IMR-90 (cell line): ENCODE results near the gene NPHP4. TPM values are rescaled to one million over a fixed set of nuclear protein-coding genes. Genes with fewer than 3 reads are reported as not detected.

ENCODE experiments used
- ATAC-seq: fragments of 200-7000 bp; cut with Tn5 transposase; 2 replicates; pipeline ENCODE4 v1.9.1; 2020; ENCODE audit warnings: low read depth, mild to moderate bottlenecking, moderate library complexity
- BruUV-seq: library from RNA; stranded (reverse); fragments of 400-500 nt; replicated peaks from 2 replicates; lab custom pipeline; 2021; lab: Mats Ljungman, UMichigan
- CTCF ChIA-PET: fragments of 300-600 bp; formaldehyde crosslinking; extraction: SDS; loops from one replicate; lab custom pipeline; 2021; ENCODE audit warnings: antibody characterized with exemption; lab: Yijun Ruan, JAX
- POLR2A ChIA-PET: fragments of 300-600 bp; sonication (Branson Sonifier 250); formaldehyde crosslinking; loops from one replicate; lab custom pipeline; 2022; ENCODE audit warnings: antibody characterized with exemption; ENCODE audit not compliant: unreplicated experiment; lab: Charles Lee
- DNase-seq: peaks from one replicate; pipeline ENCODE4 v3.0.0; 2013
- H2AFZ ChIP-seq: replicated peaks from 2 replicates; pipeline ENCODE3; 2013; ENCODE audit warnings: low read length, mild to moderate bottlenecking; ENCODE audit not compliant: poor library complexity
- H2AK5ac ChIP-seq: 2 replicates; pipeline ENCODE4 v1.6.1; 2013; ENCODE audit warnings: low read depth, low read length, inconsistent platforms
- H2AK9ac ChIP-seq: replicated peaks from 2 replicates; pipeline ENCODE3; 2013; ENCODE audit warnings: mild to moderate bottlenecking, low read depth, low read length, moderate library complexity; ENCODE audit not compliant: poor library complexity
- H2BK120ac ChIP-seq: 2 replicates; pipeline ENCODE4 v1.6.1; 2013; ENCODE audit warnings: low read depth, low read length, inconsistent platforms
- H2BK15ac ChIP-seq: 3 replicates; pipeline ENCODE4 v1.6.1; 2013; ENCODE audit warnings: low read depth, low read length, inconsistent platforms
- H2BK20ac ChIP-seq: 2 replicates; pipeline ENCODE4 v1.6.1; 2013; ENCODE audit warnings: low read depth, mild to moderate bottlenecking, inconsistent platforms, low read length, moderate library complexity
- H2BK5ac ChIP-seq: 2 replicates; pipeline ENCODE4 v1.6.1; 2013; ENCODE audit warnings: mild to moderate bottlenecking, low read depth, low read length, inconsistent platforms; ENCODE audit not compliant: poor library complexity, severe bottlenecking
- H3K14ac ChIP-seq: replicated peaks from 2 replicates; pipeline ENCODE4 v1.6.1; 2013; ENCODE audit warnings: low read depth, low read length, inconsistent platforms
- H3K18ac ChIP-seq: 2 replicates; pipeline ENCODE4 v1.6.1; 2013; ENCODE audit warnings: low read depth, low read length, control low read depth
- H3K23ac ChIP-seq: 2 replicates; pipeline ENCODE4 v1.6.1; 2013; ENCODE audit warnings: low read depth, low read length, inconsistent platforms
- H3K27ac ChIP-seq: 2 replicates; pipeline ENCODE4 v1.5.1; 2013; ENCODE audit warnings: mild to moderate bottlenecking, control low read depth, low read length; ENCODE audit not compliant: insufficient read depth
- H3K27me3 ChIP-seq: 2 replicates; pipeline ENCODE4 v1.6.1; 2013; ENCODE audit warnings: low read length; ENCODE audit not compliant: control insufficient read depth, insufficient read depth
- H3K36me3 ChIP-seq: 2 replicates; pipeline ENCODE4 v1.6.1; 2013; ENCODE audit warnings: low read length, mixed read lengths; ENCODE audit not compliant: control insufficient read depth, insufficient read depth
- H3K4ac ChIP-seq: 2 replicates; pipeline ENCODE4 v1.6.1; 2013; ENCODE audit warnings: low read depth, low read length, inconsistent platforms
- H3K4me1 ChIP-seq: 2 replicates; pipeline ENCODE4 v1.6.1; 2013; ENCODE audit warnings: low read length, mixed read lengths; ENCODE audit not compliant: control insufficient read depth, insufficient read depth
- H3K4me2 ChIP-seq: 2 replicates; pipeline ENCODE4 v1.6.1; 2013; ENCODE audit warnings: low read depth, mild to moderate bottlenecking, control low read depth, low read length, moderate library complexity
- H3K4me3 ChIP-seq: 2 replicates; pipeline ENCODE4 v1.5.1; 2013; ENCODE audit warnings: low read depth, mild to moderate bottlenecking, control low read depth, low read length, moderate library complexity; ENCODE audit not compliant: insufficient read depth
- H3K56ac ChIP-seq: 2 replicates; pipeline ENCODE4 v1.6.1; 2013; ENCODE audit warnings: low read length, inconsistent platforms; ENCODE audit not compliant: insufficient read depth; ENCODE audit errors: extremely low read depth
- H3K79me1 ChIP-seq, 2 experiments: 2 replicates each; pipeline ENCODE4 v1.6.1; 2013; ENCODE audit warnings: low read length in 2 of 2, inconsistent platforms in 1 of 2, low read depth in 1 of 2
- H3K9ac ChIP-seq: 2 replicates; pipeline ENCODE4 v1.6.1; 2013; ENCODE audit warnings: low read depth, low read length, control low read depth
- H3K9me1 ChIP-seq: 2 replicates; pipeline ENCODE4 v1.6.1; 2013; ENCODE audit warnings: low read length, inconsistent platforms; ENCODE audit not compliant: insufficient read depth
- H3K9me3 ChIP-seq: 2 replicates; pipeline ENCODE4 v1.6.1; 2013; ENCODE audit warnings: low read length; ENCODE audit not compliant: control insufficient read depth, insufficient read depth
- H4K20me1 ChIP-seq: 2 replicates; pipeline ENCODE4 v1.6.1; 2013; ENCODE audit warnings: low read length, inconsistent platforms; ENCODE audit not compliant: insufficient read depth
- H4K5ac ChIP-seq: 2 replicates; pipeline ENCODE4 v1.6.1; 2013; ENCODE audit warnings: mild to moderate bottlenecking, low read depth, low read length, control low read depth
- H4K8ac ChIP-seq, 2 experiments: 2 replicates each; pipeline ENCODE4 v1.6.1; 2013; ENCODE audit warnings: low read depth in 2 of 2, low read length in 2 of 2, control low read depth in 1 of 2, inconsistent platforms in 1 of 2
- H4K91ac ChIP-seq: 2 replicates; pipeline ENCODE4 v1.6.1; 2013; ENCODE audit warnings: low read depth, low read length, inconsistent platforms; ENCODE audit not compliant: insufficient read depth
- CTCF ChIP-seq: conservative IDR thresholded peaks from 2 replicates; pipeline ENCODE4 v1.5.1; 2012; ENCODE audit warnings: mild to moderate bottlenecking, low read depth, low read length, improper control_type of control experiment
- MAZ ChIP-seq: IDR thresholded peaks from 2 replicates; pipeline ENCODE4 v1.6.1; 2012; ENCODE audit warnings: low read depth, mild to moderate bottlenecking, low read length, improper control_type of control experiment, moderate library complexity, borderline replicate concordance
- RAD21 ChIP-seq: IDR thresholded peaks from 2 replicates; pipeline ENCODE4 v1.6.1; 2012; ENCODE audit warnings: low read length, improper control_type of control experiment
- SMC3 ChIP-seq: fragments of 150-350 bp; IDR thresholded peaks from 2 replicates; pipeline ENCODE4 v1.6.1; 2016; ENCODE audit warnings: low read depth, mild to moderate bottlenecking, antibody characterized with exemption, low read length, moderate library complexity
- WGBS, 2 experiments: methylation state at CpG; one replicate each; pipeline versions ENCODE4 v1.1.5 to v1.1.7; 2013; ENCODE audit warnings: missing lambda C conversion rate in 2 of 2; ENCODE audit not compliant: insufficient read length in 1 of 2; ENCODE audit errors: extremely low coverage in 2 of 2; 5-methylcytosine and 5-hydroxymethylcytosine counted together
- dilution Hi-C: fragments of 300-500 bp; cut with HindIII; formaldehyde crosslinking; loops from one replicate; pipeline ENCODE4 v1.14.3; 2018; ENCODE audit warnings: low sequenced_read_pairs; ENCODE audit not compliant: unreplicated experiment
- in situ Hi-C: fragments of 300-500 bp; cut with MboI; formaldehyde crosslinking; loops from 3 replicates; pipeline ENCODE4 v1.14.3; 2019; ENCODE audit warnings: low sequenced_read_pairs, inconsistent platforms, mixed read lengths
- intact Hi-C: fragments of 100-400 bp; cut with micrococcal nuclease; formaldehyde crosslinking; loops from 2 replicates; pipeline ENCODE4 v1.10.0; 2022
- polyA plus RNA-seq, 3 experiments: library from polyadenylated mRNA; depleted of rRNA; stranded (reverse); fragments of >200 nt; gene quantifications; 2 replicates each; pipeline ENCODE4 v1.2.3, GENCODE V29; 2012; ENCODE audit warnings: low replicate concordance in 1 of 3
- total RNA-seq: library from RNA; depleted of rRNA; stranded (reverse); fragments of >200 nt; gene quantifications from 2 replicates; pipeline ENCODE4 v1.2.3, GENCODE V29; 2012

The NPHP4 gene
- total and polyA plus RNA-seq, 2 of the 4 experiments (the other 2 are of a cell fraction): 2.0 to 5.5 TPM

DNA sequence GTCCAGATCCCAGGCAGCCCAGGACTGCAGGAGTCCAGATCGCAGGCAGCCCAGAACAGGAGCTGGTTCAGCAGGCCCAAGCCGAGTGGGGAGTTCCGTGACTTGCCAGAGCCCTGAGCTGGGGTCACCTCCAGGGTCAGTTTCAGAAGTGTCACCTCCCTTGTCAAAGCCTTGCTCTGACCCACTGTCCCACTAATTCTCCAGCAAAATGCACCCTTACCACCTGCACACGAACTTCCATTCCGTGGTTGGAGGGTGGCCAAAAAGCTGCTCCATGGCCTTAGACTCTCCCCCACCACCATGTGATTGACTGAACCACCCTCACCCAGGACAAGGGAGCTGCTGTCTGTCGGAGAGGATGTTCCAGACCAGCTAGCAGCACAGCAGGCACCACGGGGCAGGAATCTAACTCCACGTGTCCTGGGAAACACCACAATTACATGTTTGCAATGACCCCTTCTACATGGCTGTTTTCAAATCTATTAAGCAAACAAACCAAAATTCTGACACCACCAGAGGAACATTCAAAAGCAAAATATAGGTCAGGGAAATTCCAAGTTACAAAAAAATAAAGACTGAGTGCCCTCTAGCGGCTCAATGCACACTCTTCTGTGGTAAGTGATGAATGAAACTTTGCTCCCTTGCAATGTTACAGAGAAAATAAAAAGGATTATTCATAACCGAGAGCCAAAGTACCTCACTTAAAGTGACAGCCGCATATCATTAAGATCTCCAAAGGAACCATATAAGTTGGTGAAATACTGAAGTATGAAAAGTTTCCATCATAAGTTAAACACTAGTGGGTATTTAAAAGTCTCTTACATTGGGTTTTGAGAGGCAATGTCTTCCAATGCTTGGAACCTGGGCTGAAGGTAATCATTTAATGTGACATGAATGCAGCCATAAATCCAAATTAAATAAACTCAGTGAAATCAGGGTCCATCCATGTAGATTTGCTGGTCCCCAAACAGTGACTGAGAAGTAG lies 76.3 kb downstream of the NPHP4 start:
- Histone ChIP-seq H2AK9ac (peak overlapping the region; percentile 1), H4K20me1 (peaks cover 3% of the 10 kb centered on the region; the same call in 1 of the 2 replicates), H4K5ac (no peak overlapping the region), H2AFZ (peak overlapping the region; percentile 34), H4K91ac (no peak overlapping the region), H3K9ac (no peak overlapping the region), H2BK20ac (no peak overlapping the region), H3K9me1 (no peaks in the 10 kb centered on the region), H3K4me3 (no peak overlapping the region), H2BK15ac (no peak overlapping the region), H3K36me3 (no peaks in the 10 kb centered on the region), H3K56ac (no peak overlapping the region), H3K4me2 (no peak overlapping the region), H3K18ac (no peak overlapping the region), H3K27me3 (no peaks in the 10 kb centered on the region), H3K79me1 (no peaks in the 10 kb centered on the region), H2BK5ac (no peak overlapping the region), H3K4me1 (peaks cover 5% of the 10 kb centered on the region), H3K9me3 (no peaks in the 10 kb centered on the region), H3K14ac (no peak overlapping the region), H2AK5ac (no peak overlapping the region), H3K23ac (no peak overlapping the region), H4K8ac (no peak overlapping the region), H2BK120ac (no peak overlapping the region), H3K27ac (no peak overlapping the region), H3K4ac (no peak overlapping the region)
- ATAC-seq: peak; percentile 84
- ChIA-PET CTCF (interaction anchor here (0.6 to 0.8 kb wide), 4 partner anchors 11 to 66 kb away, joined by 3 read pairs; no protein-coding TSS in a partner anchor), POLR2A (no interaction called here)
- dilution Hi-C loops: no loop called here
- peak; percentile 65 for DNase-seq
- peak; percentile 60 for TF ChIP-seq SMC3
- peak; percentile 84 for TF ChIP-seq CTCF
- TF ChIP-seq RAD21: peak; percentile 73
- TF ChIP-seq MAZ: no peak
- BruUV-seq: no TSS peak
- in situ Hi-C loops: loop anchor here (5.0 to 25.0 kb wide), 2 partner anchors 404 to 2004 kb away; partner anchors contain the start of gene C1orf174
- WGBS, 2 experiments: 84% methylated on average over 3 of the region's 11 CpGs; no CpG with 5 or more reads in 1 of the 2 experiments
- intact Hi-C loops: loop anchor here (1.0 to 2.0 kb wide), 2 partner anchors 59 to 406 kb away; no protein-coding TSS in a partner anchor
